ENCODE data around the gene LCOR. TPM values are rescaled to one million over a fixed set of nuclear protein-coding genes. Genes with fewer than 3 reads are reported as not detected.
A peak's percentile ranks its signal among the peaks of the same experiment; 100 is the strongest.

The LCOR gene
- total RNA-seq, 1 experiment from 2014 or later, result 23.9 TPM

GRCh38 chr10:96878057-96878456 is 46.0 kb downstream of the LCOR start:
- Mint-ChIP-seq H3K27ac (0 out of 2 replicates have a peak overlapping the region, but pooled peaks have one; percentile 3), H3K27me3 (ENCODE audit: low read depth) (no peaks in the 10 kb centered on the region), H3K36me3 (0 out of 2 replicates have a peak, but pooled peaks cover 3% of the 10 kb centered on the region), H3K4me3 (no peak overlapping the region), H3K9me3 (no peaks in the 10 kb centered on the region), H3K4me1 (peaks cover 11% of the 10 kb centered on the region)
- ChIA-PET POLR2A (no interaction called here), CTCF (interaction anchor here (0.6 kb wide), 1 partner anchor 1140 kb away, joined by 3 read pairs; no protein-coding TSS in a partner anchor)
- DNase-seq (ENCODE audit: low spot score) (no peak), ATAC-seq (no peak)
- TF ChIP-seq GABPB1 (CRISPR knock-in tag; IDR thresholded peaks at IDR 0.05) (no peak), FOXP4 (CRISPR knock-in tag; IDR thresholded peaks at IDR 0.05) (no peak), ZNF396 (CRISPR knock-in tag; IDR thresholded peaks at IDR 0.05; ENCODE audit: borderline replicate concordance) (no peak), ZNF219 (CRISPR knock-in tag; IDR thresholded peaks at IDR 0.05; ENCODE audit: borderline replicate concordance) (no peak), OVOL2 (CRISPR knock-in tag; IDR thresholded peaks at IDR 0.05; ENCODE audit: borderline replicate concordance) (no peak), HMGXB4 (CRISPR knock-in tag; IDR thresholded peaks at IDR 0.05) (no peak), ZNF138 (CRISPR knock-in tag; conservative IDR thresholded peaks at IDR 0.05) (no peak), KAT7 (CRISPR knock-in tag; IDR thresholded peaks at IDR 0.05; ENCODE audit: borderline replicate concordance) (no peak)
- TF ChIP-seq, protein P1, sequence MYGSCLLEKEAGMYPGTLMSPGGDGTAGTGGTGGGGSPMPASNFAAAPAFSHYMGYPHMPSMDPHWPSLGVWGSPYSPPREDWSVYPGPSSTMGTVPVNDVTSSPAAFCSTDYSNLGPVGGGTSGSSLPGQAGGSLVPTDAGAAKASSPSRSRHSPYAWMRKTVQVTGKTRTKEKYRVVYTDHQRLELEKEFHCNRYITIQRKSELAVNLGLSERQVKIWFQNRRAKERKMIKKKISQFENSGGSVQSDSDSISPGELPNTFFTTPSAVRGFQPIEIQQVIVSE (CRISPR knock-in tag; IDR thresholded peaks at IDR 0.05; ENCODE audit: borderline replicate concordance), result no peak
- TF ChIP-seq, protein P2, sequence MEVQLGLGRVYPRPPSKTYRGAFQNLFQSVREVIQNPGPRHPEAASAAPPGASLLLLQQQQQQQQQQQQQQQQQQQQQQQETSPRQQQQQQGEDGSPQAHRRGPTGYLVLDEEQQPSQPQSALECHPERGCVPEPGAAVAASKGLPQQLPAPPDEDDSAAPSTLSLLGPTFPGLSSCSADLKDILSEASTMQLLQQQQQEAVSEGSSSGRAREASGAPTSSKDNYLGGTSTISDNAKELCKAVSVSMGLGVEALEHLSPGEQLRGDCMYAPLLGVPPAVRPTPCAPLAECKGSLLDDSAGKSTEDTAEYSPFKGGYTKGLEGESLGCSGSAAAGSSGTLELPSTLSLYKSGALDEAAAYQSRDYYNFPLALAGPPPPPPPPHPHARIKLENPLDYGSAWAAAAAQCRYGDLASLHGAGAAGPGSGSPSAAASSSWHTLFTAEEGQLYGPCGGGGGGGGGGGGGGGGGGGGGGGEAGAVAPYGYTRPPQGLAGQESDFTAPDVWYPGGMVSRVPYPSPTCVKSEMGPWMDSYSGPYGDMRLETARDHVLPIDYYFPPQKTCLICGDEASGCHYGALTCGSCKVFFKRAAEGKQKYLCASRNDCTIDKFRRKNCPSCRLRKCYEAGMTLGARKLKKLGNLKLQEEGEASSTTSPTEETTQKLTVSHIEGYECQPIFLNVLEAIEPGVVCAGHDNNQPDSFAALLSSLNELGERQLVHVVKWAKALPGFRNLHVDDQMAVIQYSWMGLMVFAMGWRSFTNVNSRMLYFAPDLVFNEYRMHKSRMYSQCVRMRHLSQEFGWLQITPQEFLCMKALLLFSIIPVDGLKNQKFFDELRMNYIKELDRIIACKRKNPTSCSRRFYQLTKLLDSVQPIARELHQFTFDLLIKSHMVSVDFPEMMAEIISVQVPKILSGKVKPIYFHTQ (CRISPR knock-in tag; IDR thresholded peaks at IDR 0.05), result no peak

DNA sequence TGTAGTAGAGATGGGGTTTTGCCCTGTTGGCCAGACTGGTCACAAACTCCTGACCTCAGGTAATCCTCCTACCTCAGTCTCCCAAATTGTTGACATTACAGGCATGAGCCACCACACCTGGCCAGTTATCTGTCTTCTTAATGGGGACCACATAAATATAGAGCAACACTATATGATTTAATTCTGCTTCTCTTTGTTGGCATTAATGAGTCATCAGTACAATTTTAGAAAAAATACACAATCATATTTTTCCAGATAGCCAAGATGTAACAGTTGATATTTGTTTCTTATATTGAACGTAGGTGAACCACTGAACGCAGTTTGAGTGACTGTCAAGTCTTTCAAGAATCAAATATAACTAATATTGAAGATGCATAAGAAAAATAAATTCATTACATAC is 48.5 kb downstream of the LCOR start:
- Mint-ChIP-seq H3K4me1 (peaks cover 11% of the 10 kb centered on the region), H3K27ac (no peak overlapping the region), H3K27me3 (ENCODE audit: low read depth) (no peaks in the 10 kb centered on the region), H3K36me3 (0 out of 2 replicates have a peak, but pooled peaks cover 3% of the 10 kb centered on the region), H3K4me3 (no peak overlapping the region), H3K9me3 (no peaks in the 10 kb centered on the region)
- no peak for ATAC-seq
- CTCF ChIA-PET, result no interaction called here
- no peak for DNase-seq (ENCODE audit: low spot score)
- TF ChIP-seq, protein P3, sequence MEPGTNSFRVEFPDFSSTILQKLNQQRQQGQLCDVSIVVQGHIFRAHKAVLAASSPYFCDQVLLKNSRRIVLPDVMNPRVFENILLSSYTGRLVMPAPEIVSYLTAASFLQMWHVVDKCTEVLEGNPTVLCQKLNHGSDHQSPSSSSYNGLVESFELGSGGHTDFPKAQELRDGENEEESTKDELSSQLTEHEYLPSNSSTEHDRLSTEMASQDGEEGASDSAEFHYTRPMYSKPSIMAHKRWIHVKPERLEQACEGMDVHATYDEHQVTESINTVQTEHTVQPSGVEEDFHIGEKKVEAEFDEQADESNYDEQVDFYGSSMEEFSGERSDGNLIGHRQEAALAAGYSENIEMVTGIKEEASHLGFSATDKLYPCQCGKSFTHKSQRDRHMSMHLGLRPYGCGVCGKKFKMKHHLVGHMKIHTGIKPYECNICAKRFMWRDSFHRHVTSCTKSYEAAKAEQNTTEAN (CRISPR knock-in tag; IDR thresholded peaks at IDR 0.05), result no peak
- TF ChIP-seq NFYB (CRISPR knock-in tag; conservative IDR thresholded peaks at IDR 0.05; ENCODE audit: low read depth), result no peak
- TF ChIP-seq FOXP1 (CRISPR knock-in tag; IDR thresholded peaks at IDR 0.05; ENCODE audit: borderline replicate concordance), result no peak
- no peak for TF ChIP-seq ARID4B (CRISPR knock-in tag; IDR thresholded peaks at IDR 0.05; ENCODE audit: borderline replicate concordance)
- TF ChIP-seq GRHL2 (CRISPR knock-in tag; IDR thresholded peaks at IDR 0.05; ENCODE audit: insufficient replicate concordance, severe bottlenecking), result no peak
- no peak for TF ChIP-seq MXD4 (CRISPR knock-in tag; IDR thresholded peaks at IDR 0.05; ENCODE audit: borderline replicate concordance)
- TF ChIP-seq CREB1 (CRISPR knock-in tag; IDR thresholded peaks at IDR 0.05), result no peak
- TF ChIP-seq ETV6 (CRISPR knock-in tag; IDR thresholded peaks at IDR 0.05), result no peak
- POLR2A ChIA-PET, result no interaction called here
